GM13977 (cell line): ENCODE measurements around the gene THSD4.

Experiments
- DNase-seq: peaks from one replicate; pipeline ENCODE4 v3.0.0; 2012; ENCODE audit warnings: low spot score
- in situ Hi-C: fragments of 300-500 bp; cut with MboI; formaldehyde crosslinking; loops from one replicate; pipeline ENCODE4 v1.12.0; 2022; ENCODE audit warnings: low sequenced_read_pairs, low pct_unique_long_range_greater_than_20kb, mixed read lengths, inconsistent platforms; ENCODE audit not compliant: unreplicated experiment
- TF ChIP-seq, protein P1 (sequence below): IDR thresholded peaks from 2 replicates; pipeline ENCODE4 v1.5.1; 2012; ENCODE audit warnings: mild to moderate bottlenecking, control low read depth; ENCODE audit not compliant: insufficient read depth; ENCODE audit errors: extremely low read depth, missing control alignments

Gene THSD4

DNA sequence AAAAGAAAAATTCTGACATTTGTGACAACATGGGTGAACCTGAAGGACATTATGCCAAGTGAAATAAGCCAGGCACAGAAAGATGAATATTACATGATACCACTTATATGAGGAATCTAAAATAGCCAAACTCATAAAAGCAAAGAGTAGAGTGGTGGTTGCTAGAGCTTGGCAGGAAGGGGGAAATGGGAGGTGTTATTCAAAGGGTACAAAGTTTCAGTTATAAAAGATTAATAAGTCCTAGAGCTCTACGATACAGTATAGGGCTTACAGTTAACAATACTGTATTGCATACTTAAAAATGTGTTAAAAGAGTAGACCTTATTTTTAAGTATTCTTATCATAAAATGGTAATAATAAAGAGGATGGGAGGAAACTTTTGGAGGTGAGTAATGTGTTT, 583.5 kb downstream of the THSD4 start:
- in situ Hi-C loops = no loop called here
- TF ChIP-seq, protein P1, sequence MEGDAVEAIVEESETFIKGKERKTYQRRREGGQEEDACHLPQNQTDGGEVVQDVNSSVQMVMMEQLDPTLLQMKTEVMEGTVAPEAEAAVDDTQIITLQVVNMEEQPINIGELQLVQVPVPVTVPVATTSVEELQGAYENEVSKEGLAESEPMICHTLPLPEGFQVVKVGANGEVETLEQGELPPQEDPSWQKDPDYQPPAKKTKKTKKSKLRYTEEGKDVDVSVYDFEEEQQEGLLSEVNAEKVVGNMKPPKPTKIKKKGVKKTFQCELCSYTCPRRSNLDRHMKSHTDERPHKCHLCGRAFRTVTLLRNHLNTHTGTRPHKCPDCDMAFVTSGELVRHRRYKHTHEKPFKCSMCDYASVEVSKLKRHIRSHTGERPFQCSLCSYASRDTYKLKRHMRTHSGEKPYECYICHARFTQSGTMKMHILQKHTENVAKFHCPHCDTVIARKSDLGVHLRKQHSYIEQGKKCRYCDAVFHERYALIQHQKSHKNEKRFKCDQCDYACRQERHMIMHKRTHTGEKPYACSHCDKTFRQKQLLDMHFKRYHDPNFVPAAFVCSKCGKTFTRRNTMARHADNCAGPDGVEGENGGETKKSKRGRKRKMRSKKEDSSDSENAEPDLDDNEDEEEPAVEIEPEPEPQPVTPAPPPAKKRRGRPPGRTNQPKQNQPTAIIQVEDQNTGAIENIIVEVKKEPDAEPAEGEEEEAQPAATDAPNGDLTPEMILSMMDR = no peak
- DNase-seq = no peak

GRCh38 chr15:71699977-71700376, 584.7 kb downstream of the THSD4 start:
- no peak for DNase-seq
- in situ Hi-C loops = no loop called here
- TF ChIP-seq, protein P1 = no peak

- in situ Hi-C loops = no loop called here
- DNase-seq = no peak
- TF ChIP-seq, protein P1 = no peak
Observed at GRCh38 chr15:71701808-71702207, 586.5 kb downstream of the THSD4 start.

DNA sequence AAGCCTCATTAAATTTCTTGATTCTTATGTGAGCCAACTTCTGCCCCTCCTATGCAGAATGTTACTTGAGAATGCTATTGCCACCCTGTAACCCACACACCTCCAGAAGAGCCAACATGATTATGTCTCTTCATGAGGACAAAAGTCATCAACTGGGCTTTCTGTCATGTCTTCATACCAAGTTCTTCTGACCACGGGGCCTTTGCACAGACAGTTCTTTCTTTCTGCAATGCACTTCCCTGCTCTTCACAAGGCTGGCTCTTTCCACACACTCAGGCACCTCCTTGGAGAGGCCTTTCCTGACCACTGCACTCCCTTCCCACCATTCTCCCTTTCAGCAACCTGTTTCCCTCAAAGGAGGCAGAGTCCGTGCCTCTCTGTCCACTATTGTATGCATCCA, 587.2 kb downstream of the THSD4 start:
- TF ChIP-seq, protein P1 = no peak
- in situ Hi-C loops = no loop called here
- DNase-seq = no peak

DNA sequence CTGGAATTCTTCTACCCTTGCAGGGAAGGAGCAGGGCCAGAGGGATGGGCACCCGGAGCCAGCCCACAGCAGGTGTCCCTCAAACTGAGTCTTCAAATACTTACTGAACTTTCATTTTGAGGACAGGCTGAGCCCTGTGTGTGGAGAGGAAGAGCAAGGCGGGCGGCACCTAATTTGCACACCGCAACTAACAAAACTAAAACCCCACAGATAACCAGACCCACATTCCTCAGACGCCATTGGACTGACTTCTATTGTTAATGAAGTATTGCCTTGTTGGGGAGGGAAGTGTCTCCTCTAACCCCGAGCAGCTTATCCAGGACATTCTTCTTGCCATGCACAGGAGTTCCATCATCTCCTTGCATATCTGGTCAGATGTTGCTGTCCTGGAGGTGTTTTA, 589.9 kb downstream of the THSD4 start:
- no peak for DNase-seq
- in situ Hi-C loops = no loop called here
- TF ChIP-seq, protein P1 = no peak

DNA sequence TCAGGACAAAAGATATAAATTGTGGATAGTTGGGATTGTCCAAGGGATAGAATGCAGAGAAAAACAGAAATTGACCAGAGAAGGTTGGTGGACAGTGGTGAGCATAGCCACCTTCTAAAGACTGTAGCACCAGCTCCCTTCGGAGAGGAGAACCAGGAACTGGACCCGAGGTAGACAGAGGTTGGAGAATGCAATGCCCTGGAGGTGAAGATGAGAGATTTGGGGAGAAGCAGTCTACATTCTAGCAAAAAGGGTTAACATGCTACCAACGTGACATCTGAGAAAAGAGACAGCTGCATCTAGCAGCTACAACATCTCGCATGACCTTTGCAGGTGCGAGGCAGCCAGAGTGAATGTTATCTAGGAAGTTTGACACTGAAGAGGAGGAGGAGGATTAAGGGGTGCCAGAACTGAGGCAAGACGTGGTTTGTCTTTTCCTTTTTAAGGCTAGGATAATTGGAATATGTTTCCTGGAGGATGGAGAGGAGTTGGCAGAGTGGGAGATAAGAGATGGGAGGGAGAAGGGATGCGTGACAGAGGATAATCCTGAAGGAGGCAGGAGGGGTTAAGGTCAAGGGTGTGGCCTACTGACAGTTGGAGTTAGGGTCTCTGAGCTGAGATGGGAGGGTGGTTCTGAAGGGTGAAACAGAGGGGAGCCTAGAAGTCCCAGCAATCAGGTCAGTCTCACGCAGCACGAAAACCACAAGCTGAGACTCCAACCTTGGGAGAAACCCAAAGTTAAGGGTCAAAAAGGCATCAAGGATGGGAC, 591.4 kb downstream of the THSD4 start:
- TF ChIP-seq, protein P1 = no peak
- in situ Hi-C loops = no loop called here
- no peak for DNase-seq
